Psoas muscle (tissue), 8 donors: ENCODE measurements around the gene TMEM163. TPM values are rescaled to one million over a fixed set of nuclear protein-coding genes. Genes with fewer than 3 reads are reported as not detected.

Experiments used
- ATAC-seq, 4 donors: fragments of 200-7000 bp; cut with Tn5 transposase; one replicate each; pipeline ENCODE4 v1.9.1; 2020; ENCODE audit warnings: moderate library complexity in 3 of 4, mild to moderate bottlenecking in 2 of 4
- DNase-seq, 2 donors: peaks; one replicate each; pipeline ENCODE4 v3.0.0-alpha.2; 2020
- H3K27ac ChIP-seq: fragments of 200-600 bp; one replicate; pipeline ENCODE4 v1.8.0; 2022
- H3K27me3 ChIP-seq, 3 donors: fragments of 200-600 bp in 1 of 3; one replicate each; pipeline versions ENCODE4 v1.6.1 to v1.8.0; 2013 to 2022; ENCODE audit warnings: low read length in 2 of 3, mild to moderate bottlenecking in 2 of 3, moderate library complexity in 1 of 3; ENCODE audit not compliant: insufficient read depth in 3 of 3
- H3K36me3 ChIP-seq, 2 donors: fragments of 200-600 bp in 1 of 2; one replicate each; pipeline versions ENCODE4 v1.6.1 to v1.8.0; 2013 to 2022; ENCODE audit warnings: low read depth in 1 of 2, mild to moderate bottlenecking in 1 of 2, moderate library complexity in 1 of 2; ENCODE audit not compliant: insufficient read depth in 1 of 2
- H3K4me1 ChIP-seq: fragments of 200-600 bp; one replicate; pipeline ENCODE4 v1.8.0; 2022
- H3K4me3 ChIP-seq: fragments of 200-600 bp; one replicate; pipeline ENCODE4 v1.8.0; 2022; ENCODE audit warnings: mild to moderate bottlenecking
- H3K9me3 ChIP-seq: fragments of 200-600 bp; one replicate; pipeline ENCODE4 v1.8.0; 2022
- CTCF ChIP-seq: fragments of 200-600 bp; IDR thresholded peaks from one replicate; pipeline ENCODE4 v1.8.0; 2022; ENCODE audit warnings: antibody characterized with exemption
- WGBS, 3 donors: extraction: QIAGEN DNeasy Blood & Tissue Kit; methylation state at CpG; one replicate each; pipeline versions ENCODE4 v1.1.6 to v1.1.7; 2013; 5-methylcytosine and 5-hydroxymethylcytosine counted together
- intact Hi-C, 2 donors: fragments of 100-400 bp; cut with DNase I; formaldehyde crosslinking; loops; one replicate each; pipeline versions ENCODE4 v1.11.0 to v1.14.2; 2022
- polyA plus RNA-seq, 3 donors: library from polyadenylated mRNA; stranded (reverse); fragments of 200-250 nt; gene quantifications; one replicate each; pipeline ENCODE4 v1.2.3, GENCODE V29; 2013
- total RNA-seq, 4 donors: library from RNA; stranded (reverse); fragmentation: NEBNext Ultra II Directional in 2 of 4; extraction: Animal tissue kit (Norgen Biotek cat#: 25700) in 2 of 4; gene quantifications; one replicate each; pipeline versions ENCODE4 v1.2.1 to v1.2.4, GENCODE V29; 2021 to 2023
- donor health status: healthy with polysubstance abuse.
- donor health status: DM: no; HTN: no; CAD: no; lungs with moderate emphysema.
- donor health status: Bipolar disorder and iron deficiency.
- donor health status: healthy.
- donor health status: DM: yes; HTN: yes; CAD: no.
- donor health status: DM: no; HTN: no; CAD: no.
- donor health status: DM: no; HTN: no; CAD: no.
- donor health status: DM: yes; HTN: yes; CAD: no.

Gene TMEM163
- total and polyA plus RNA-seq, 7 donors, result 0.17 to 0.52 (median 0.28) TPM; not detected in 1

DNA sequence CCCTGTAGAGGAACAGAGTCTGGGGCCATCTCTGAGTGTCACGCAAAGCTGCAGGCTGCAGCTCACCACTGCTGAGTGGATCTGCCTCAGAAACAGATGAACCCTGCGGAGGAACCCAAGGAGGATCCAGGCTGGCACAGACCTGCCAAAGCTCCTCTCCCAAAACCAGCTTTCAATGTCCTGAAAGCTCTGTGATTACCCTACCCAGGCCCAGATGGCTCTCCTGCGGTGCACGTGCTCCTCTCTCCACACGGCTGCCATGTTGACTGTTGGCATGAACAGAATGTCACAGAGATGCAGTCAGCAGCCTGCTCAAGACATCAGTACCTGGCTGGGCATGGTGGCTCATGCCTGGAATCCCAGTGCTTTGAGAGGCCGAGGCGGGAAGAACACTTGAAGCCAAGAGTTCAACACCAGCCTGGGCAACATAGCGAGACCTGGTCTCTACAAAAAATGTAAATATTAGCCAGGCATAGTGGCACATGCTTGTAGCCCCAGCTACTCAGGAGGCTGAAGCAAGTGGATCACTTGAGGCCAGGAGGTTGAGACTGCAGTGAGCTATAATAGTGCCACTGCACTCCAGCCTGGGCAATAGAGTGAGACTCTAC, 248.1 kb downstream of the TMEM163 start:
- Histone ChIP-seq H3K36me3 (no peaks in the 10 kb centered on the region), H3K4me3 (no peak overlapping the region), H3K27me3 (no peaks in the 10 kb centered on the region), H3K4me1 (no peaks in the 10 kb centered on the region), H3K27ac (no peak overlapping the region), H3K9me3 (no peaks in the 10 kb centered on the region)
- DNase-seq, result no peak
- 95 to 97% (median 97%) methylated on average over 8 of the region's 8 CpGs for WGBS, 3 donors
- TF ChIP-seq CTCF, result no peak
- intact Hi-C loops, result no loop called here
- no peak for ATAC-seq

DNA sequence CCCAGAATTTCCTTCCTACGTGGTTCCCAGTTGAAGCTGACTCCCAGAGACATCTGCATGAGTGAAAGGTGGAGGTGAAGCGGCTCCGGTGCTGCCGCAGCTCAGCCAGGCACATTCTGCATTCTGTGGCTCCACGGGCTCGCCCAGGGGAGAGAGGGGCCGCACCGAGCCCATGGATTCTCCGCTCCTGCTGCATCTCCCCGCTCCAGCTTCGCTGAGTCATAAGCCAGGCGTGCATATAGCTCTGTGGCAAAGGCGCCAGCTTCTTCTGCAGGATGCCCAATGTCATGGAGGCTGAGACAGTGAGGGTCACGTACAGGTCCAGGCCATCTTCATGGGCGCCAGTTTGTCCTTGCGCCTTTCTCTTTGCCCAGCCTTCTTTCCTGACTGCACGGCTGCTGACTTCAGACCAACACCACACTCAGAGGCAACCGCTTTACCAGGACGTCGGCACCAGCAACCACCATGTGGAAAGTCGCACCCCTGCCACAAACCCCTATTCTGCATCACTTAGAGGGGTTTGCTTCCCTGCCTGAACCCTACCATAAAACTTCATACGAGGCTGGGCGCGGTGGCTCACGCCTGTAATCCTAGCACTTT, 249.2 kb downstream of the TMEM163 start:
- Histone ChIP-seq H3K4me1 (no peaks in the 10 kb centered on the region), H3K4me3 (no peak overlapping the region), H3K27ac (no peak overlapping the region), H3K9me3 (no peaks in the 10 kb centered on the region), H3K36me3 (no peaks in the 10 kb centered on the region), H3K27me3 (no peaks in the 10 kb centered on the region)
- no peak for TF ChIP-seq CTCF
- ATAC-seq, result no peak
- DNase-seq, result no peak
- 95 to 97% (median 96%) methylated on average over 22 to 25 of the region's 25 CpGs for WGBS, 3 donors
- intact Hi-C loops, result no loop called here

DNA sequence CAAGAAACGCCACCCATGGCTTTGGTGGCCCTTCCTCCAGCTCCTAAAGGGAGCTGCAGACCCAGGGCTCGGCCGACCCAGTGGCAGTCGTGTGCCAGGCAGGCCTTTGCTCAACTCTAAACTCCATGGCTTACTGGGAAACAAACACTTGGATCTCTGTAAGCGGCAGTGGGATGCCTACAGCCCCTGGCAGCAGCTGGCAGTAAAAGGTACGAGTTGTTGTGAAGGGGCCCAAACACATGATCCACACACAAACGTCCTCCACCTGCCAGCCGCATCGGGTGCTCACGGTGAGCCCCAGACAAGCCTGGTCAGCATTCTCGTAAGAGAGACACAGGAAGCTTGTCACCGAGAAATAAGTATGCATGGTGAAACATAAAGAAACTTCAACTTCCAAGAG, 250.0 kb downstream of the TMEM163 start:
- 86 to 89% (median 87%) methylated on average over 12 of the region's 12 CpGs for WGBS, 3 donors
- Histone ChIP-seq H3K27ac (no peak overlapping the region), H3K9me3 (no peaks in the 10 kb centered on the region), H3K36me3 (no peaks in the 10 kb centered on the region), H3K4me3 (no peak overlapping the region), H3K4me1 (no peaks in the 10 kb centered on the region), H3K27me3 (no peaks in the 10 kb centered on the region)
- TF ChIP-seq CTCF, result no peak
- DNase-seq (no peak), ATAC-seq (no peak)
- intact Hi-C loops, result no loop called here

GRCh38 chr2:134468164-134468563, 250.6 kb downstream of the TMEM163 start:
- no peak overlapping the region for H3K4me3 ChIP-seq
- H3K4me1 ChIP-seq, result no peaks in the 10 kb centered on the region
- DNase-seq, result no peak
- 95 to 97% (median 96%) methylated on average over 2 of the region's 2 CpGs for WGBS, 3 donors
- no peaks in the 10 kb centered on the region for H3K27me3 ChIP-seq
- no peak overlapping the region for H3K27ac ChIP-seq
- intact Hi-C loops, result no loop called here
- H3K9me3 ChIP-seq, result no peaks in the 10 kb centered on the region
- no peak for TF ChIP-seq CTCF
- H3K36me3 ChIP-seq, result no peaks in the 10 kb centered on the region
- no peak for ATAC-seq

DNA sequence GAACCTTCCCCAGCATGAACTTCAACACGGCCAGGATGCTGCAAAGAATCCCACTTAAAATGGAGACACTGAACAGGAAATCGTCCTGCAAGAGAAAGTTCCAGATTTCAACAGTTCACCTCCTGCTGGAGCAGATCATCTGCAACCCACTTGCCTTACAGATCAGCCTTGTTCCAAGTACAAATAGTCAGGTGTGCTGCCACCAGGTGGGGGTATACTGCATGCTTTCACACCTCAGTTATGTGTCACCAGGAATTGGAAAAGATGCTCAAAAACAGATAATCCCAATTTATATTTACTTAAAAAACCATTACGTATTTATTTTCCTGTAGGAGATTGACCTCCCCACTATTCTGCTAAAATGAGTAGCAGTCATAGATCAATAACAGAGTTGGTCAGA, 252.7 kb downstream of the TMEM163 start:
- Histone ChIP-seq H3K27me3 (no peaks in the 10 kb centered on the region), H3K9me3 (no peaks in the 10 kb centered on the region), H3K27ac (no peak overlapping the region), H3K4me3 (no peak overlapping the region), H3K36me3 (no peaks in the 10 kb centered on the region), H3K4me1 (no peaks in the 10 kb centered on the region)
- intact Hi-C loops, result no loop called here
- DNase-seq (no peak), ATAC-seq (no peak)
- TF ChIP-seq CTCF, result no peak
- 43 to 64% (median 47%) methylated on average over 3 of the region's 3 CpGs for WGBS, 3 donors
